Cardiac muscle cell (in vitro differentiated cells and primary cell): ENCODE results near the gene MTF1. TPM values are rescaled to one million over a fixed set of nuclear protein-coding genes. Genes with fewer than 3 reads are reported as not detected.
"Not testable (repeated sequence)": the region's sequence is repeated elsewhere in the genome, so short reads cannot be mapped to it uniquely, and the experiment has no call there.

Source experiments
- DNase-seq, 2 donors: peaks; one replicate each; pipeline versions ENCODE4 v3.0.0 to v3.0.0-alpha.2; 2010 to 2017; ENCODE audit warnings: low read depth in 1 of 2, low spot score in 1 of 2
- H3K27ac ChIP-seq: fragments of 200-600 bp; sonication (generic); 2 replicates; pipeline ENCODE4 v1.5.1; 2016
- H3K27me3 ChIP-seq: fragments of 200-600 bp; sonication (generic); 2 replicates; pipeline ENCODE4 v1.6.0; 2016; ENCODE audit warnings: control low read depth
- H3K36me3 ChIP-seq: fragments of 200-600 bp; sonication (generic); 2 replicates; pipeline ENCODE4 v1.5.1; 2016; ENCODE audit warnings: control low read depth
- H3K4me1 ChIP-seq: fragments of 200-600 bp; sonication (generic); 2 replicates; pipeline ENCODE4 v1.8.1; 2017; ENCODE audit warnings: low read depth, mild to moderate bottlenecking, mixed run types
- H3K4me3 ChIP-seq: fragments of 200-600 bp; sonication (generic); 2 replicates; pipeline ENCODE4 v1.5.1; 2016; ENCODE audit warnings: mild to moderate bottlenecking
- H3K9me3 ChIP-seq: fragments of 200-600 bp; sonication (generic); 2 replicates; pipeline ENCODE4 v1.5.1; 2017; ENCODE audit warnings: low read depth, mild to moderate bottlenecking, control low read depth
- polyA plus RNA-seq: library from polyadenylated mRNA; unstranded; fragments of >200 nt; fragmentation: Nextera tagmentation; extraction: Ambion mirVana; gene quantifications from 2 replicates; pipeline ENCODE4 v1.2.1, GENCODE V29; 2016
- total RNA-seq: library from RNA; depleted of rRNA; stranded (reverse); fragments of >200 nt; gene quantifications from 2 replicates; pipeline ENCODE4 v1.2.3, GENCODE V29; 2016
- TF ChIP-seq, protein P1 (sequence below): IDR thresholded peaks from 2 replicates; pipeline ENCODE4 v1.5.1; 2012; ENCODE audit warnings: low read depth, mild to moderate bottlenecking, low read length

MTF1 gene
- total and polyA plus RNA-seq, 2 experiments from 2014 or later: 1.6 to 5.7 TPM

DNA sequence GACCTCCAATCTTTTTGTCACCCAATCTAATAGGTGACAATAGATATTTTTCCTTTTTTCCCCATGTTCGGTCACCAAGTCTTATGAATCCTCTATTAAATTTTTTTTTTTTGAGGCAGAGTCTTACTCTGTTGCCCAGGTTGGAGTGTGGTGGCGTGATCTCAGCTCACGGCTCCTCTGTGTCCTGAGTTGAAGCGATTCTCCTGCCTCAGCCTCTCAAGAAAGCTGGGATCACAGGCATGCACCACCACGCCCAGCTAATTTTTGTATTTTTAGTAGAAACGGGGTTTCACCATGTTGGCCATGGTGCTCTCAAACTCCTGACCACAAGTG lies 42.5 kb upstream of the MTF1 start:
- no peak for DNase-seq
- Histone ChIP-seq H3K27me3 (no peaks in the 10 kb centered on the region), H3K4me3 (no peak overlapping the region), H3K4me1 (no peaks in the 10 kb centered on the region), H3K36me3 (no peaks in the 10 kb centered on the region), H3K27ac (no peak overlapping the region), H3K9me3 (no peaks in the 10 kb centered on the region)
- TF ChIP-seq, protein P1, sequence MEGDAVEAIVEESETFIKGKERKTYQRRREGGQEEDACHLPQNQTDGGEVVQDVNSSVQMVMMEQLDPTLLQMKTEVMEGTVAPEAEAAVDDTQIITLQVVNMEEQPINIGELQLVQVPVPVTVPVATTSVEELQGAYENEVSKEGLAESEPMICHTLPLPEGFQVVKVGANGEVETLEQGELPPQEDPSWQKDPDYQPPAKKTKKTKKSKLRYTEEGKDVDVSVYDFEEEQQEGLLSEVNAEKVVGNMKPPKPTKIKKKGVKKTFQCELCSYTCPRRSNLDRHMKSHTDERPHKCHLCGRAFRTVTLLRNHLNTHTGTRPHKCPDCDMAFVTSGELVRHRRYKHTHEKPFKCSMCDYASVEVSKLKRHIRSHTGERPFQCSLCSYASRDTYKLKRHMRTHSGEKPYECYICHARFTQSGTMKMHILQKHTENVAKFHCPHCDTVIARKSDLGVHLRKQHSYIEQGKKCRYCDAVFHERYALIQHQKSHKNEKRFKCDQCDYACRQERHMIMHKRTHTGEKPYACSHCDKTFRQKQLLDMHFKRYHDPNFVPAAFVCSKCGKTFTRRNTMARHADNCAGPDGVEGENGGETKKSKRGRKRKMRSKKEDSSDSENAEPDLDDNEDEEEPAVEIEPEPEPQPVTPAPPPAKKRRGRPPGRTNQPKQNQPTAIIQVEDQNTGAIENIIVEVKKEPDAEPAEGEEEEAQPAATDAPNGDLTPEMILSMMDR: no peak

DNA sequence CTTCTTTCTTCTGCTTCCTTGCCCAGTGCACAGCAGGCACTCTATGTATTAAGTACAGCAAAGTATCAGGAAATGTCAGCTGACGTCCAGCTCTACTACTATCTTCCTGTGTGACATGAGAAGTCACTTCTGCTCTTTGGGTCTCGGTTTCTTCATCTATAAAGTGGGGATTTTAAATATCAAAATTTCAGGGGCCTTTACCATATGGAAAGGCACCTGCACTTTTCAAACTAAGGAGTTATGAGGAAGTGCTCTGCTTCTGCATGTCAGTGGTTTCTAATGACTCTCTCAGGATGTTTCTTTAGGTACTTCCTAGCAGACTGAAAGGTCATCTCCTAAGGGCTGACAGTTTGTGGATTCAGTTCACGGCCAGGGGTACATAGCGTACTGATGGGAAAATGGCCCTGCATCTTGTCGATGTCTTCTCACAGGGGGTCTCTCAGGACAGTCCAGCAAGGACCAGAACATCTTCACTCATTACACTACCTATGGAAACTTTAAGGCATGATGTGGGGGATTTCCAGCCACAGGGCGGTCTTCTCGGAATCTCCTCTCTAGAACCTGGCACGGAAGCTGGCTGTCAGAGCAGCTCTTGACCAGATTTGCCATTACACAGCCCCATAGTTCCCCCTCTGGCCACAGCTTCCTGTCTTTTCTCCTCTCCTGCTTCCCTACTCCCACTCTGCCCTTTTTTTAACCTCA lies 42.0 kb upstream of the MTF1 start:
- no peaks in the 10 kb centered on the region for H3K27me3 ChIP-seq
- no peak for DNase-seq
- no peak overlapping the region for H3K4me3 ChIP-seq
- H3K27ac ChIP-seq: no peak overlapping the region
- H3K36me3 ChIP-seq: no peaks in the 10 kb centered on the region
- TF ChIP-seq, protein P1: no peak
- no peaks in the 10 kb centered on the region for H3K9me3 ChIP-seq
- H3K4me1 ChIP-seq: no peaks in the 10 kb centered on the region

DNA sequence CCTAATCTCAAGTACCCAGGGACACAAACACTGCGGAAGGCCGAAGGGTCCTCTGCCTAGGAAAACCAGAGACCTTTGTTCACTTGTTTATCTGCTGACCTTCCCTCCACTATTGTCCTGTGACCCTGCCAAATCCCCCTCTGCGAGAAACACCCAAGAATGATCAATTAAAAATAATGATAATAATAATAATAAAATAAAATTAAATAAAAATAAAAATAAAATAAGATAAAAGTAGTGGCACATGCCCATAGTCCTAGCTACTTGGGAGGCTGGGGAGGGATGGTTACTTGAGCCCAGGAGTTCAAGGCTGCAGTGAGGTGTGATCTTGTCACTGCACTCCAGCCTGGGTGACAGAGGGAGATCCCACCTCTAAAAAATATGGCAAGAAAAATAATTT lies 38.2 kb upstream of the MTF1 start:
- H3K36me3 ChIP-seq, DNase-seq, H3K27ac ChIP-seq, H3K27me3 ChIP-seq, H3K4me1 ChIP-seq, H3K4me3 ChIP-seq, H3K9me3 ChIP-seq: not testable (repeated sequence)

DNA sequence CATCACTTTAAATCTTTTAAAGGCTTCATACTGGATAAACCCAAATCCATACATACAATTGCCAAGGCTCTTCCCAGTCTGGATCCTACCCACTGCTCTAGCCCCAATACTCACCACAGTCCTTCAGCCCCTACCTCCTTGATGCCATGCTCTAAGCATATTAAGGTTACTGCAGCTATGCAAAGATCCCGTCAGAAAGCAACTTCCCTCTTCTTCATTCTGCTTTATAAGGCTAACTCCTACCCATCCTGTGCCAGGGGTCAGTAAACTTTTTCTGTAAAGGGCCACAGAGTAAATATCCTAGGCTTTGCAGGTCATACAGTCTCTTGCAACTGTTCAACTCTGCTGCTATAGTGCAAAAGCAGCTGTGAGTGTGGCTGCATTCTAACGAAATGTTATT lies 34.3 kb upstream of the MTF1 start:
- DNase-seq: no peak
- peaks cover 5% of the 10 kb centered on the region for H3K36me3 ChIP-seq
- TF ChIP-seq, protein P1: no peak
- no peaks in the 10 kb centered on the region for H3K9me3 ChIP-seq
- H3K27me3 ChIP-seq: no peaks in the 10 kb centered on the region
- H3K4me3 ChIP-seq: no peak overlapping the region
- H3K4me1 ChIP-seq: peaks cover 11% of the 10 kb centered on the region
- no peak overlapping the region for H3K27ac ChIP-seq

DNA sequence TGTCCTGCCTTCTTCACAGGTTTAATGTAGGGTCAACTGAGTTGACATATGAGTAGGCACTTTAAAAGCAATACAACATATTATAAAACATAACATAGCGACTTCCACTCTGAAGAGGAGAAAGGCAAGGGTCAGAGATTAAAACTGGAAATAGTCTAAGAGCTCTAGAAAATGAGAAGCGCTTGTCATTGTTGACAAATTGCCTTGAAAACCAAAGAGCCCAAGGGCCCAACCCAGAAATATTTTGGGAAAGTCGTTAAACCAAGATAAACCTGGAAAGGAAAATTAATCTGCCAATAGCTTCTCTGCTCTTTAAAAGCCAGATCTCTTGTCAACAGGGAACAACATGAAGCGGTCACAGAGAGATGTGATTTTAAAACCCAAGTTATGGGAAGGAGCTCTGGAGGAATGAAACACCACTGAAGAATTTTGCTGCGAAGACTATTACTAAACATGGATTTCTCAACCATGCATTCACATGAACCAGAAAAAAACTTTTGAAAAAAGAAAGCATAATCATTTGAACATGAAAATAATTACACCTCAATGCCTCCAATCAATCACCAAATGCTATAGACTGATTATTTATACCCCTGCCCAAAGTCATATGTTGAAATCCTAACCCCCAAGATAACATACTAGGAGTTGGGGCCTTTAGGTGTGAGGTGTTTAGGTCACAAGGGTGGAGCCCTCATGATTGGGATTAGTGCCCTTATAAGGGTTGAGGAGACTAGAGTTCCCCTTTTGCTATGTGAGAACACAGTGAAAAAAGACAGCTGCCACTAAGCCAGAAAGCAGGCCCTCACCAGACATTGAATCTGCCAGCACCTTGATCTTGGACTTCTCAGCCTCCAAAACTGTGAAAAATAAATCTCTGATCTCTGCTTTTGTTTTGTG lies 33.0 kb upstream of the MTF1 start:
- peak in 1 of 2 donors; percentile 50 for DNase-seq
- H3K4me3 ChIP-seq: no peak overlapping the region
- H3K36me3 ChIP-seq: peaks cover 14% of the 10 kb centered on the region
- H3K4me1 ChIP-seq: peaks cover 11% of the 10 kb centered on the region
- no peaks in the 10 kb centered on the region for H3K9me3 ChIP-seq
- H3K27me3 ChIP-seq: no peaks in the 10 kb centered on the region
- TF ChIP-seq, protein P1: no peak
- H3K27ac ChIP-seq: peak overlapping the region; percentile 87
